ENCODE data around the gene CTSW. TPM values are rescaled to one million over a fixed set of nuclear protein-coding genes. Genes with fewer than 3 reads are reported as not detected.

Gene CTSW
- total RNA-seq, 1 experiment from 2014 or later = not detected

- Mint-ChIP-seq H3K4me3 (ENCODE audit: unreplicated experiment) (no peak overlapping the region), H3K27ac (ENCODE audit: unreplicated experiment) (no peak overlapping the region)
- CTCF ChIA-PET = interaction anchor here (4.3 kb wide), 1 partner anchor 21 kb away, joined by 37 read pairs; the partner anchor contains the start of gene FIBP
Observed at GRCh38 chr11:65867284-65868071, 12.2 kb upstream of the CTSW start.

GRCh38 chr11:65868076-65868667 lies 11.5 kb upstream of the CTSW start:
- TF ChIP-seq CTCF (IDR thresholded peaks at IDR 0.05; ENCODE audit: insufficient read depth in 1 of 2, low read depth in 1 of 2, low read length in 1 of 2, severe bottlenecking in 1 of 2, unreplicated experiment in 1 of 2) = no peak
- H3K36me3 ChIP-seq (ENCODE audit: control insufficient read depth, insufficient read depth, low read length) = no peaks in the 10 kb centered on the region
- H3K27me3 ChIP-seq (replicated peaks; ENCODE audit: control insufficient read depth, insufficient read depth, low read length) = no peaks in the 10 kb centered on the region
- no peaks in the 10 kb centered on the region for H3K9me3 ChIP-seq
- BruUV-seq (replicated peaks) = no TSS peak
- Mint-ChIP-seq H3K27me3 (ENCODE audit: insufficient read depth, unreplicated experiment) (no peaks in the 10 kb centered on the region), H3K27ac (ENCODE audit: unreplicated experiment) (no peak overlapping the region), H3K36me3 (ENCODE audit: insufficient read depth, unreplicated experiment) (peaks cover 50% of the 10 kb centered on the region), H3K4me3 (ENCODE audit: unreplicated experiment) (no peak overlapping the region), H3K4me1 (ENCODE audit: low read depth, unreplicated experiment) (peaks cover 4% of the 10 kb centered on the region), H3K9me3 (ENCODE audit: unreplicated experiment) (no peaks in the 10 kb centered on the region)
- DNase-seq = no peak
- POLR2A ChIA-PET = interaction anchor here (2.2 kb wide), 1 partner anchor 9 kb away, joined by 9 read pairs; no protein-coding TSS in a partner anchor
- no peaks in the 10 kb centered on the region for H3K4me1 ChIP-seq
- CTCF ChIA-PET = interaction anchor here (2.3 to 4.3 kb wide), 2 partner anchors 17 to 20 kb away, joined by 11 to 37 read pairs; partner anchors contain the start of gene FIBP
- no peak overlapping the region for H3K4me3 ChIP-seq (ENCODE audit: low read depth, low read length)
- intact Hi-C loops (cut with micrococcal nuclease; ENCODE audit: unreplicated experiment) = no loop called here

More at GRCh38 chr11:65867284-65868071, 12.2 kb upstream of the CTSW start:
- no peak for TF ChIP-seq CTCF (IDR thresholded peaks at IDR 0.05; ENCODE audit: insufficient read depth in 1 of 2, low read depth in 1 of 2, low read length in 1 of 2, severe bottlenecking in 1 of 2, unreplicated experiment in 1 of 2)
- POLR2A ChIA-PET = interaction anchor here (2.2 kb wide), 1 partner anchor 8 kb away, joined by 9 read pairs; no protein-coding TSS in a partner anchor
- H3K9me3 ChIP-seq = no peaks in the 10 kb centered on the region
- no peaks in the 10 kb centered on the region for H3K27me3 ChIP-seq (replicated peaks; ENCODE audit: control insufficient read depth, insufficient read depth, low read length)
- H3K4me1 ChIP-seq = no peaks in the 10 kb centered on the region
- no peaks in the 10 kb centered on the region for H3K36me3 ChIP-seq (ENCODE audit: control insufficient read depth, insufficient read depth, low read length)
- Mint-ChIP-seq H3K27me3 (ENCODE audit: insufficient read depth, unreplicated experiment) (no peaks in the 10 kb centered on the region), H3K36me3 (ENCODE audit: insufficient read depth, unreplicated experiment) (peaks cover 55% of the 10 kb centered on the region), H3K4me1 (ENCODE audit: low read depth, unreplicated experiment) (no peaks in the 10 kb centered on the region), H3K9me3 (ENCODE audit: unreplicated experiment) (no peaks in the 10 kb centered on the region)
- DNase-seq = no peak
- BruUV-seq (replicated peaks) = no TSS peak
- H3K4me3 ChIP-seq (ENCODE audit: low read depth, low read length) = no peak overlapping the region
- intact Hi-C loops (cut with micrococcal nuclease; ENCODE audit: unreplicated experiment) = no loop called here

- H3K36me3 ChIP-seq (ENCODE audit: control insufficient read depth, insufficient read depth, low read length) = no peaks in the 10 kb centered on the region
- CTCF ChIA-PET = interaction anchor here (1.1 to 4.3 kb wide), 4 partner anchors 9 to 117 kb away, joined by 4 to 39 read pairs (median 24); partner anchors contain the start of genes FIBP and MUS81
- no peak for DNase-seq
- 0 out of 2 replicates have a peak, but pooled peaks cover 3% of the 10 kb centered on the region for H3K4me1 ChIP-seq
- no peaks in the 10 kb centered on the region for H3K9me3 ChIP-seq
- no peak for TF ChIP-seq CTCF (IDR thresholded peaks at IDR 0.05; ENCODE audit: insufficient read depth in 1 of 2, low read depth in 1 of 2, low read length in 1 of 2, severe bottlenecking in 1 of 2, unreplicated experiment in 1 of 2)
- intact Hi-C loops (cut with micrococcal nuclease; ENCODE audit: unreplicated experiment) = no loop called here
- H3K4me3 ChIP-seq (ENCODE audit: low read depth, low read length) = no peak overlapping the region
- no peak overlapping the region for H3K4me3 Mint-ChIP-seq (ENCODE audit: unreplicated experiment)
- no peaks in the 10 kb centered on the region for H3K27me3 Mint-ChIP-seq (ENCODE audit: insufficient read depth, unreplicated experiment)
- H3K27ac Mint-ChIP-seq (ENCODE audit: unreplicated experiment) = peak overlapping the region; percentile 9
- BruUV-seq (replicated peaks) = no TSS peak
- no peaks in the 10 kb centered on the region for H3K27me3 ChIP-seq (replicated peaks; ENCODE audit: control insufficient read depth, insufficient read depth, low read length)
- H3K4me1 Mint-ChIP-seq (ENCODE audit: low read depth, unreplicated experiment) = peaks cover 6% of the 10 kb centered on the region
- H3K9me3 Mint-ChIP-seq (ENCODE audit: unreplicated experiment) = no peaks in the 10 kb centered on the region
- POLR2A ChIA-PET = interaction anchor here (0.8 to 2.2 kb wide), 3 partner anchors 8 to 22 kb away, joined by 4 to 9 read pairs (median 5); no protein-coding TSS in a partner anchor
- peaks cover 47% of the 10 kb centered on the region for H3K36me3 Mint-ChIP-seq (ENCODE audit: insufficient read depth, unreplicated experiment)
Observed at GRCh38 chr11:65868907-65869306, 10.7 kb upstream of the CTSW start.

Measured in Caco-2 (cell line).